ENCODE measurements around the gene BANP.

BANP gene

DNA sequence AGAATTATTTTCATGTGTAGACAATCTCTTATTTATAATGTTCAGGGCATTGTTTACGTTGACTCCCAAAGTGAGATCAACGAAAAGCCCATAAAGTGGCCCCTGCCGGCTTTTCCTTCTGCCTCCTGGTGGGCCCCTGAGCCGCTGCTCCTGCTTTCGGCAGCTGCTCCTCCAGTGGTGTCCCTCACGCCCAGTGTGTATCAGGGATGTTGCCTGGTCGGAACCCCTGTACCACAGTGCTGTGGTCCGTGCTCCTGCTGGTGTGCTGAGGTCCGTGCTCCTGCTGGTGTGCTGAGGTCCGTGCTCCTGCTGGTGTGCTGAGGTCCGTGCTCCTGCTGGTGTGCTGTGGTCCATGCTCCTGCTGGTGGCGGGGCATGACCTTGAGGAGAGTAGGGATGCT lies 107.6 kb downstream of the BANP start:
- Histone ChIP-seq H4K8ac (ENCODE audit: low read depth, low read length) (no peak overlapping the region), H3K23ac (ENCODE audit: low read length) (no peak overlapping the region), H3K79me1 (ENCODE audit: low read length) (peaks cover 1% of the 10 kb centered on the region), H3K4me1 (ENCODE audit: control insufficient read depth, low read depth, low read length) (no peaks in the 10 kb centered on the region), H3K27me3 (ENCODE audit: insufficient read depth, low read length, poor library complexity) (no peaks in the 10 kb centered on the region), H4K5ac (ENCODE audit: low read length) (no peak overlapping the region), H3K4ac (ENCODE audit: low read depth, low read length) (no peak overlapping the region), H3K79me2 (ENCODE audit: control insufficient read depth, insufficient read depth, low read length) (no peaks in the 10 kb centered on the region), H2BK120ac (ENCODE audit: low read depth, low read length) (no peak overlapping the region), H2AK5ac (ENCODE audit: low read length) (no peak overlapping the region), H3K36me3 (ENCODE audit: control insufficient read depth, insufficient read depth, low read length) (no peaks in the 10 kb centered on the region), H3K27ac (ENCODE audit: low read depth, low read length) (no peak overlapping the region), H2BK5ac (ENCODE audit: low read length) (no peak overlapping the region), H3K56ac (ENCODE audit: low read length) (no peak overlapping the region), H3K9ac (ENCODE audit: low read length) (no peak overlapping the region), H3K4me3 (ENCODE audit: low read length) (no peak overlapping the region), H3K18ac (ENCODE audit: low read length) (no peak overlapping the region), H3K4me2 (ENCODE audit: low read length) (no peak overlapping the region), H2BK15ac (replicated peaks; ENCODE audit: low read depth) (no peak overlapping the region)
- DNase-seq, result no peak
- no CpG with 5 or more reads among the region's 12 CpGs for WGBS (ENCODE audit: extremely low coverage, insufficient coverage, low lambda C conversion rate)

DNA sequence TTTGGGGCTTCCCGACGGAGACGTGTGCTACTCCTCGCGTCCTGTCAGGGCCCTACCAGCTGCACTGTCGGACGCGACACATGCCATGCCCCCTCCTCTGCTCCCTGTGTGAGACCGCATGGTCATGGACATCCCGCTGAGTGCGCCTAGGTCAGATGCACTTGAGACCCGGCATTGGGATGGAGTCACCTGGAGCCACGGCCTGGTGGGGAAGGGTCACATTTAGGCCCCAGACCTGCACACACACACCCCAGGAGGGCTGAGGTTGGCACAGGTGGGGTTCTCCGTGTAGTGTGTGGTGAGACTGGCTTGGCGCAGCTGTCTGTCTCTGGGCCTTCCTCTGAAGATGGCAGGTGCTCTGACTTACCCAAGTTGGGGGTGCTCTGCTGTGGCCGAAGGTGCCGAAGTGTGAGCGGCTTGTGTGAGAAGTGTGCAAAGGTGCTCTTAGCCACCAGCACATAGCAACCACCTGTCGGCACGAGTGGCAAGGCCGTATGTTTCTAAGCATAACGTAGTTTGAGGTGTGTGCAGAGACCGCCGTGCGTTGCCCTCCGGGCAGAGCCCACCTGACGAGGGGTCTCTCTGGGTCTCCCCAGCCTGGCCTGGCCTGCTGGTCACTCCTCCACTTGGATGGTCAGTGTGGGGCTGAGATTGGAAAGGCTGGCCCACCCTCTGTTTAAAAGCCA lies 108.6 kb downstream of the BANP start:
- Histone ChIP-seq H4K5ac (ENCODE audit: low read length) (no peak overlapping the region), H3K4me2 (ENCODE audit: low read length) (no peak overlapping the region), H3K4me1 (ENCODE audit: control insufficient read depth, low read depth, low read length) (no peaks in the 10 kb centered on the region), H3K4me3 (ENCODE audit: low read length) (no peak overlapping the region), H3K79me2 (ENCODE audit: control insufficient read depth, insufficient read depth, low read length) (no peaks in the 10 kb centered on the region), H2BK5ac (ENCODE audit: low read length) (no peak overlapping the region), H3K27me3 (ENCODE audit: insufficient read depth, low read length, poor library complexity) (no peaks in the 10 kb centered on the region), H3K23ac (ENCODE audit: low read length) (no peak overlapping the region), H3K56ac (ENCODE audit: low read length) (no peak overlapping the region), H3K79me1 (ENCODE audit: low read length) (peaks cover 1% of the 10 kb centered on the region), H3K18ac (ENCODE audit: low read length) (no peak overlapping the region), H3K36me3 (ENCODE audit: control insufficient read depth, insufficient read depth, low read length) (no peaks in the 10 kb centered on the region), H3K9ac (ENCODE audit: low read length) (no peak overlapping the region), H3K4ac (ENCODE audit: low read depth, low read length) (no peak overlapping the region), H3K27ac (ENCODE audit: low read depth, low read length) (no peak overlapping the region), H2BK15ac (replicated peaks; ENCODE audit: low read depth) (no peak overlapping the region), H2AK5ac (ENCODE audit: low read length) (no peak overlapping the region), H2BK120ac (ENCODE audit: low read depth, low read length) (no peak overlapping the region), H4K8ac (ENCODE audit: low read depth, low read length) (no peak overlapping the region)
- WGBS (ENCODE audit: extremely low coverage, insufficient coverage, low lambda C conversion rate), result no CpG with 5 or more reads among the region's 27 CpGs
- no peak for DNase-seq

DNA sequence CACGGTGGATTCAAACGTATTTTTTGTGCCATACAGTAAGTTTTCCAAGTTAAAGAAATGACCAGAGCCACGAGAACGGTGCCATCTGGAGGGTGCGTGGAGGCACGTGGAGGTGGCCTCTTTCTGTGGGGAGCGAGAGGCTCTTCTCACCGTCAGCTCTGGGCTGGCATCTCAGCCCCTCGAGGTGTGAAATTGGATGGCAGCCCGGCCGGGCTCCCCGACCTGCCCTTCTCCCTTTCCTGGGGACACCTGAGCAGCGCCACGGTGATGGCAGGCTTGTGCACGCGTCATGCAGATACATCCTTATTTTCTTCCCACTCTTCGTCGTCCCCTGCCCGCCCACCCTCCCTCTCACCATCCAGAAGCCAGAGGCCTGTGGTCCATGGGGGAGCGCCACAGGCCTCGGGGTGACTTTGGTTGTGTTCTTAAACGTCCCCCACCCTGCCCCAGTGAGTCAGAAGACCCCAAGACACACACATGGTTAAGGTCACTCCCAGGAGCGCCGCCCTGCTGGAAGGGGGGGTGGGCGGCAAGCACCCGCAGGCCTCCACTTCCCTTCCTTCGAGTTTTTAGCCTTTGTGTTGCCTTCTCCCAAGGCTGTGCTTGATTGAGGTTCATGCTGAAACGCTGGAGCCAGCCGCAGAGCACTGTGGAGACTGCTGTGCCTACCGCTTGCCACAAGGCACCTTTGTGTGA lies 109.4 kb downstream of the BANP start:
- no peak overlapping the region for H2BK15ac ChIP-seq (replicated peaks; ENCODE audit: low read depth)
- no peak overlapping the region for H3K56ac ChIP-seq (ENCODE audit: low read length)
- no peak overlapping the region for H2AK5ac ChIP-seq (ENCODE audit: low read length)
- H3K4me2 ChIP-seq (ENCODE audit: low read length), result no peak overlapping the region
- H3K36me3 ChIP-seq (ENCODE audit: control insufficient read depth, insufficient read depth, low read length), result no peaks in the 10 kb centered on the region
- no peak overlapping the region for H3K9ac ChIP-seq (ENCODE audit: low read length)
- no peak for DNase-seq
- H2BK120ac ChIP-seq (ENCODE audit: low read depth, low read length), result no peak overlapping the region
- no peak overlapping the region for H4K5ac ChIP-seq (ENCODE audit: low read length)
- H3K27me3 ChIP-seq (ENCODE audit: insufficient read depth, low read length, poor library complexity), result no peaks in the 10 kb centered on the region
- H3K79me2 ChIP-seq (ENCODE audit: control insufficient read depth, insufficient read depth, low read length), result no peaks in the 10 kb centered on the region
- no peak overlapping the region for H3K18ac ChIP-seq (ENCODE audit: low read length)
- H3K4me3 ChIP-seq (ENCODE audit: low read length), result no peak overlapping the region
- H3K4ac ChIP-seq (ENCODE audit: low read depth, low read length), result no peak overlapping the region
- no peak overlapping the region for H3K27ac ChIP-seq (ENCODE audit: low read depth, low read length)
- no peak overlapping the region for H2BK5ac ChIP-seq (ENCODE audit: low read length)
- H3K23ac ChIP-seq (ENCODE audit: low read length), result no peak overlapping the region
- WGBS (ENCODE audit: extremely low coverage, insufficient coverage, low lambda C conversion rate), result no CpG with 5 or more reads among the region's 30 CpGs
- peaks cover 1% of the 10 kb centered on the region for H3K79me1 ChIP-seq (ENCODE audit: low read length)
- no peaks in the 10 kb centered on the region for H3K4me1 ChIP-seq (ENCODE audit: control insufficient read depth, low read depth, low read length)
- H4K8ac ChIP-seq (ENCODE audit: low read depth, low read length), result no peak overlapping the region

DNA sequence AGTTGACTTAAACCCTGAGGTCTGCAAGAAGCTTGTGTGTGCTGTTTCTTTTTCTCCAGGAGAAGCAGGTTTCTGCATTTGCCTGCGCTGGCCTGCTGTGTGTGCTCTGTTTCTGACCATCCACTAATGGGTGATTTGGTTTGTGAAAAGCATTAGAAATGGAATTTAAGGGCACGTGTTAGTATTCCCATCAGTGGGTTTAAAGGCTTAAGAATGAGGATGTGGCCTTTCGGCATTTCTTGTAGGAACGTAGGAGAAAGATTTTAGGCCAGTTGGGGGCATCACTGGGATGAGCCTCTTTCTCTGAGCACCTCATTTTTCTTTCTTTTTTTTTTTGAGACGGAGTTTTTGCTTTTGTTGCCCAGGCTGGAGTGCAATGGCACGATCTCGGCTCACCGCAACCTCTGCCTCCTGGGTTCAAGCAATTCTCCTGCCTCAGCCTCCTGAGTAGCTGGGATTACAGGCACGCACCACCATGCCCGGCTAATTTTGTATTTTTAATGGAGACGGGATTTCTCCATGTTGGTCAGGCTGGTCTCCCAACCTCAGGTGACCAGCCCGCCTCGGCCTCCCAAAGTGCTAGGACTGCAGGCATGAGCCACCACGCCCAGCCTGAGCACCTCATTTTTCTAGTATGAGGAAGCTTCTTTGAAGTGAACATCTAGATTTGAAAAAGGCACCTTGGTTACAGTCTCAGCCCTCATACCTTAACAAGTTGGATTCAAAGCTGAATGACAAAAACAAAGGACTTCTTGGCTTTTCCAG lies 110.3 kb downstream of the BANP start:
- H3K27ac ChIP-seq (ENCODE audit: low read depth, low read length), result no peak overlapping the region

DNA sequence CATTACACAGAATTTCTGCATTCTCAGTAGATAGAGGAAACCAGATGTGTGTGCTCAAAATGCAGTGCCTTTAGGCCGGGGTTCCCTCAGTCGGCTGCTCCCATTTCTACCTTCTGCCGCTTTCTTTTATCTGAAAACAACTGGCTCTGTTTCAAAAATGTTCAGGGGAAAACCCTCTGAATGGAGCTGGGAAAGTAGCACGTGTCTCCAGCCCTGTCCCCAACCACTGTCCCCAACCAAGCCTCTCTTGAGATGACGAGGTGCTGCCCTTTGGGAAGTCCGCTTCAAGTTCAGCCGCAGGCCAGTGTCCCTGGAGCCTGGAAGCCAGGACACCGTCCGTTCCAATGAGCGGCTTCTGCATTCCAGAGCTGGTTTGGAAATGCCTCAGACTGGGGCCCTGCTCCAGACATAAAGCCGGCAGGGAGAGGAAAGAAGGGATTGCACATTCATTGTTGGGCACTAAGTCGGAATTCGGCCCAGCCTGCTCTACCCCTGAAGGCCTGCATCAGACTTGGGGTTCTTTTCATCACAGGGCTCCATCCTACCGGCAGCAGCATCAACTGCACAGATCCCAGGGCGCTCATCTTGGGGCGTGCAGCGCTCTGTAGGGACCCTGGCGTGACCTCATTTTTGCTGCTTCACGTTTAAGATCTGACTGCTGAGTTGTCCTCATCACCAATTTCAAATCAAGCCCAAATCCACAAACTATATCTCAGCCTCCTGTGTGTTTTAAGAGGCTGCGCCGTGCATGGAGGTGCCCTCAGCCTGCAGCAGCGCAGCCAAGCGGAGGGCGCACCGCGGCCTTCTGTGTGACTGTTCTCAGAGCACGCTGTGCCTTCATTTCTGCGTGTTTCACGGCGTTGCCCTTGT lies 111.3 kb downstream of the BANP start:
- no peak overlapping the region for H3K4ac ChIP-seq (ENCODE audit: low read depth, low read length)
- H3K79me1 ChIP-seq (ENCODE audit: low read length), result peaks cover 1% of the 10 kb centered on the region
- H3K4me1 ChIP-seq (ENCODE audit: control insufficient read depth, low read depth, low read length), result no peaks in the 10 kb centered on the region
- H2AK5ac ChIP-seq (ENCODE audit: low read length), result no peak overlapping the region
- no peak overlapping the region for H3K56ac ChIP-seq (ENCODE audit: low read length)
- H3K9ac ChIP-seq (ENCODE audit: low read length), result no peak overlapping the region
- H2BK120ac ChIP-seq (ENCODE audit: low read depth, low read length), result no peak overlapping the region
- no peak overlapping the region for H3K18ac ChIP-seq (ENCODE audit: low read length)
- no peak overlapping the region for H2BK15ac ChIP-seq (replicated peaks; ENCODE audit: low read depth)
- no peak overlapping the region for H3K4me2 ChIP-seq (ENCODE audit: low read length)
- H3K27ac ChIP-seq (ENCODE audit: low read depth, low read length), result no peak overlapping the region
- no peaks in the 10 kb centered on the region for H3K79me2 ChIP-seq (ENCODE audit: control insufficient read depth, insufficient read depth, low read length)
- no peak overlapping the region for H2BK5ac ChIP-seq (ENCODE audit: low read length)
- no peak overlapping the region for H4K8ac ChIP-seq (ENCODE audit: low read depth, low read length)
- WGBS (ENCODE audit: extremely low coverage, insufficient coverage, low lambda C conversion rate), result no CpG with 5 or more reads among the region's 30 CpGs
- H3K27me3 ChIP-seq (ENCODE audit: insufficient read depth, low read length, poor library complexity), result no peaks in the 10 kb centered on the region
- no peaks in the 10 kb centered on the region for H3K36me3 ChIP-seq (ENCODE audit: control insufficient read depth, insufficient read depth, low read length)
- H3K4me3 ChIP-seq (ENCODE audit: low read length), result no peak overlapping the region
- H4K5ac ChIP-seq (ENCODE audit: low read length), result no peak overlapping the region
- no peak for DNase-seq
- H3K23ac ChIP-seq (ENCODE audit: low read length), result no peak overlapping the region

More for the DNA sequence above, 110.3 kb downstream of the BANP start:
- Histone ChIP-seq H2AK5ac (ENCODE audit: low read length) (no peak overlapping the region), H4K8ac (ENCODE audit: low read depth, low read length) (no peak overlapping the region), H3K79me2 (ENCODE audit: control insufficient read depth, insufficient read depth, low read length) (no peaks in the 10 kb centered on the region), H2BK120ac (ENCODE audit: low read depth, low read length) (no peak overlapping the region), H3K4me2 (ENCODE audit: low read length) (no peak overlapping the region), H3K4ac (ENCODE audit: low read depth, low read length) (no peak overlapping the region), H3K9ac (ENCODE audit: low read length) (no peak overlapping the region), H2BK5ac (ENCODE audit: low read length) (no peak overlapping the region), H3K56ac (ENCODE audit: low read length) (no peak overlapping the region), H2BK15ac (replicated peaks; ENCODE audit: low read depth) (no peak overlapping the region), H4K5ac (ENCODE audit: low read length) (no peak overlapping the region), H3K79me1 (ENCODE audit: low read length) (peaks cover 1% of the 10 kb centered on the region), H3K23ac (ENCODE audit: low read length) (no peak overlapping the region), H3K36me3 (ENCODE audit: control insufficient read depth, insufficient read depth, low read length) (no peaks in the 10 kb centered on the region), H3K4me1 (ENCODE audit: control insufficient read depth, low read depth, low read length) (no peaks in the 10 kb centered on the region), H3K4me3 (ENCODE audit: low read length) (no peak overlapping the region), H3K27me3 (ENCODE audit: insufficient read depth, low read length, poor library complexity) (no peaks in the 10 kb centered on the region), H3K18ac (ENCODE audit: low read length) (no peak overlapping the region)
- DNase-seq, result no peak
- no CpG with 5 or more reads among the region's 14 CpGs for WGBS (ENCODE audit: extremely low coverage, insufficient coverage, low lambda C conversion rate)

All from mesendoderm (in vitro differentiated cells).